ENCODE data around the gene PORCN.
"Not testable (repeated sequence)": the region's sequence is repeated elsewhere in the genome, so short reads cannot be mapped to it uniquely, and the experiment has no call there.

PORCN gene

DNA sequence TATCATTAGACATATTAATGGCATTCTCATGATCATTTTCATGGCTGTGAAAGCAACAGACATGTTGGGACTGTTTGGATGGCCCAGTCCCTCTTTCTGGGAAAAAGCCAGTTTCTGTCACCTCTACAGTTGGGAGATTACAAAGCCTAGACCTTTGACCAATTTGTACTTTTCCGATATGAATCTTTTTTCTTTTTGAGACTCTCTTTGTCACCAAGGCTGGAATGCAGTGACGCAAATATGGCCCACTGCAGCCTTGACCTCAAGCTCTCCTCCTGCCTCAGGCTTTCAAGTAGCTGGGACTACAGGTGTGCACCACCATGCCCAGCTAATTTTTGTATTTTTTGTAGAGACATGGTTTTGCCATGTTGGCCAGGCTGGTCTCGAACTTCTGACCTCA, 40.1 kb downstream of the PORCN start:
- no peak for FAIRE-seq

DNA sequence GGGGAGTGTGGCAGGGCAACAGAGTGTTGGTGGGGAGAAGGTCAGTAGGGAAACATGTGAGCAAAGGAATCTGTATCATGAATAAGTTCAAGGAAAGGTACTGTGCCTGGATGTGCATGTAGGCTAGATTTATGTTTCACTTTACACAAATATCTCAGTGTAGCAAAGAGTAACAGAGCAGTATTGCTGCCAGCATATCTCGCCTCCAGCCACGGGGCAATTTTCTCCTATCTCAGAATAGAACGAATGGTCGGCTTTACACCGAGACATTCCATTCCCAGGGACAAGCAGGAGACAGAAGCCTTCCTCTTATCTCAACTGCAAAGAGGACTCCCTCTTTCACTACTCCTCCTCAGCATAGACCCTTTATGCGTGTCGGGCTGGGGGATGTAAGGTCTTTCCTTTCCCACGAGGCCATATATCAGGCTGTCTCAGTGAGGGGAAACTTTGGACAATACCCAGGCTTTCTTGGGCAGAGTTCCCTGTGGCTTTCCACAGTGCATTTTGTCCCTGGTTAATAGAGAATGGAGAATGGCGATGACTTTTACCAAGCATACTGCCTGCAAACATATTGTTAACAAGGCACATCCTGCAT, 47.0 kb downstream of the PORCN start:
- not testable (repeated sequence) for FAIRE-seq

DNA sequence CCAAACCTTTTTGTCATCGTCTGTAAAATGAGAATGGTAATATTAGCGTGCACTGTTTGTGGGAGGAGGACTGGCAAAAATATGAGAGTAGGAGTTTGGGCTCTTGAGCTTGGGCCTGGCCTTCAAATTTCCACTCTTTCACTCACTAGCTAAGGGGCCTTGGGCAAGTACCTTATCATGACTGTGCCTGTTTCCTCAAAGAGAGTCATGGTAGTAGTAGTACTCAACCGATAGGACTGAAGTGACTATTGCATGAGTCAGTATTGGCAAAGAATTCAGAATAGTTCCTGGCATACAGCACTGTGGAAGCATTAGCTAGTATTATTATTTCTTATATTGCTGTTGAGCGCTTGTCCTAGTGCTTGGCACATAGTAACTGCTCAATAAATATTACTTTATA, 49.5 kb downstream of the PORCN start:
- no peak for FAIRE-seq

DNA sequence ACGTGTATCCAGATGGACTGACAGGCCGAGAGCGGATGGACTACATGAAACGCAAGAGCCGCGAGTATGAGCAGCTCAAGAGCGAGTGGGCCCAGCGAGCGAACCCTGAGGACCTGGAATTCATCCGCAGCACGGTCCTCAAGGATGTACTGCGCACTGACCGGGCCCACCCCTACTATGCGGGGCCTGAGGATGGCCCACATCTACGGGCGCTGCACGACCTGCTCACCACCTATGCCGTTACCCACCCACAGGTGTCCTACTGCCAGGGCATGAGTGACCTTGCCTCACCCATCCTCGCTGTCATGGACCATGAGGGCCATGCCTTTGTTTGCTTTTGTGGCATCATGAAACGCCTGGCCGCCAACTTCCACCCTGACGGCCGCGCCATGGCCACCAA, 50.8 kb downstream of the PORCN start:
- FAIRE-seq = no peak

DNA sequence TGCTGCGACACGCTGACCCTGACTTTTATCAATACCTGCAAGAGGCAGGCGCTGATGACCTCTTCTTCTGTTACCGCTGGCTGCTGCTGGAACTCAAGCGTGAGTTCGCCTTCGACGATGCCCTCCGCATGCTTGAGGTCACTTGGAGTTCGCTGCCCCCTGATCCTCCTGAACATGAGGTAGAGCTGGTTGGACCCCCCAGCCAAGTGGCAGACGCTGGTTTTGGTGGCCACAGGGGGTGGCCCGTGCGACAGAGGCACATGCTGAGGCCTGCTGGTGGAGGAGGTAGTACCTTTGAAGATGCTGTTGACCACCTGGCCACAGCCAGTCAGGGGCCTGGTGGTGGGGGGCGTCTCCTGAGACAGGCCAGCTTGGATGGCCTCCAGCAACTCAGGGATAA, 51.3 kb downstream of the PORCN start:
- FAIRE-seq = no peak

DNA sequence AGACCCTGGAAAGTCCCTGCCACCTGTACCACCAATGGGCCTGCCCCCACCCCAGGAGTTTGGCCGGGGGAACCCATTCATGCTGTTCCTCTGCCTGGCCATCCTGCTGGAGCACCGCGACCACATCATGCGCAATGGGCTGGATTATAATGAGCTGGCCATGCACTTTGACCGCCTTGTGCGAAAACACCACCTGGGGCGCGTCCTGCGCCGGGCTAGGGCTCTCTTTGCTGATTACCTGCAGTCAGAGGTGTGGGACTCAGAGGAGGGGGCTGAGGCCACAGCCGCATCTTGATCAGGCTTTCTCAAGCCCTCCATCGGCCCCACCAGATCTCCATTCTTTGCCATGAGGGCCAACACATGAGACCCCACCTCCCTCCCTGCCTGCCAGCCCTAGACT, 51.9 kb downstream of the PORCN start:
- FAIRE-seq = no peak

DNA sequence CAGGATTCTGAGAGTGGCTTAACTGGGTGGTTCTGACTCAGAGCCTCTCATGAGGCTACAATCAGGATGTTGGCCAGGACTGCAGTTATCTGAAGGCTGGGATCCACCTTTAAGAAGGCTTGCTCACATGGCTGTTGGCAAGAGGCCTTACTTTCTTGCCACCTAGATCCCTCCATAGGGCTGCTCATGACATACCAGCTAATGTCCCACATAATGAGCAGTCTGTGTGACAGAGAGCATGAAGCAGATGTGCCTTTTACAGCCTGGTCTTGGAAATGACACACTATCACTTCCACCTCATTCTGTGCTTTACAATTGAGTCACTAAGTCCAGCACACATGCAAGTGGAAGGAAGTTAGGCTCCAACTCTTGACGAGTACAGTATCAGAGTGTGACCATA, 61.2 kb downstream of the PORCN start:
- FAIRE-seq = no peak
